CD14-positive monocyte (primary cell): Measurements from ENCODE around the gene OMD. TPM values are rescaled to one million over a fixed set of nuclear protein-coding genes. Genes with fewer than 3 reads are reported as not detected.

ENCODE experiments used
- DNase-seq, 3 donors: peaks; one replicate each; pipeline ENCODE4 v3.0.0-alpha.2; 2011 to 2022
- H2AFZ ChIP-seq: 2 replicates; pipeline ENCODE4 v1.6.0; 2012; ENCODE audit warnings: mild to moderate bottlenecking, low read depth, low read length, inconsistent platforms; ENCODE audit not compliant: insufficient read depth, poor library complexity, severe bottlenecking
- H3K27ac ChIP-seq, 2 donors: 1 replicate in 1 of 2; 2 replicates in 1 of 2; pipeline ENCODE4 v1.5.1; 2012 to 2013; ENCODE audit warnings: low read length in 2 of 2, control low read depth in 1 of 2, inconsistent platforms in 1 of 2, low read depth in 1 of 2, mild to moderate bottlenecking in 1 of 2
- H3K27me3 ChIP-seq, 2 donors: one replicate each; pipeline versions ENCODE4 v1.6.0 to v1.6.1; 2011 to 2013; ENCODE audit warnings: low read length in 2 of 2; ENCODE audit not compliant: control insufficient read depth in 2 of 2, insufficient read depth in 2 of 2
- H3K36me3 ChIP-seq, 2 donors: replicated peaks in 1 of 2; 1 replicate in 1 of 2; 2 replicates in 1 of 2; pipeline versions ENCODE4 v1.5.1 to v1.6.1; 2012 to 2013; ENCODE audit warnings: low read length in 2 of 2, control low read depth in 1 of 2, inconsistent platforms in 1 of 2, mild to moderate bottlenecking in 1 of 2; ENCODE audit not compliant: insufficient read depth in 2 of 2, control insufficient read depth in 1 of 2
- H3K4me1 ChIP-seq, 2 donors: 1 replicate in 1 of 2; 2 replicates in 1 of 2; pipeline versions ENCODE4 v1.5.1 to v1.6.1; 2012 to 2013; ENCODE audit warnings: low read length in 2 of 2, control low read depth in 1 of 2, inconsistent platforms in 1 of 2, mild to moderate bottlenecking in 1 of 2, moderate library complexity in 1 of 2; ENCODE audit not compliant: insufficient read depth in 2 of 2, control insufficient read depth in 1 of 2
- H3K4me2 ChIP-seq: replicated peaks from 2 replicates; pipeline ENCODE3; 2012; ENCODE audit warnings: low read length, moderate library complexity, mild to moderate bottlenecking; ENCODE audit not compliant: poor library complexity, severe bottlenecking; ENCODE audit errors: extremely low read depth
- H3K4me3 ChIP-seq, 3 experiments: fragments of 200-600 bp in 1 of 3; sonication (generic) in 1 of 3; replicated peaks in 1 of 3; 1 replicate in 2 of 3; 2 replicates in 1 of 3; pipeline ENCODE4 v1.5.1; 2011 to 2013; ENCODE audit warnings: low read length in 3 of 3, mild to moderate bottlenecking in 3 of 3, control low read depth in 2 of 3, low read depth in 2 of 3, inconsistent platforms in 1 of 3, moderate library complexity in 1 of 3
- H3K79me2 ChIP-seq: 2 replicates; pipeline ENCODE4 v1.6.0; 2012; ENCODE audit warnings: mild to moderate bottlenecking, control low read depth, inconsistent platforms, low read length, moderate library complexity; ENCODE audit not compliant: insufficient read depth
- H3K9ac ChIP-seq: 2 replicates; pipeline ENCODE4 v1.6.0; 2017; ENCODE audit warnings: low read length, mild to moderate bottlenecking; ENCODE audit not compliant: insufficient read depth, poor library complexity, severe bottlenecking
- H3K9me3 ChIP-seq, 2 donors: replicated peaks in 1 of 2; 1 replicate in 1 of 2; 2 replicates in 1 of 2; pipeline versions ENCODE4 v1.5.1 to v1.6.1; 2012 to 2013; ENCODE audit warnings: low read length in 2 of 2, control low read depth in 1 of 2; ENCODE audit not compliant: control insufficient read depth in 1 of 2, insufficient read depth in 1 of 2
- H4K20me1 ChIP-seq: 2 replicates; pipeline ENCODE4 v1.6.0; 2012; ENCODE audit warnings: mild to moderate bottlenecking, low read length, control low read depth, moderate library complexity; ENCODE audit not compliant: insufficient read depth
- H3K27ac Mint-ChIP-seq, 7 donors: one replicate each; pipeline ENCODE4 v1.8.0; 2020; ENCODE audit warnings: mild to moderate bottlenecking in 7 of 7, mixed read lengths in 7 of 7, moderate library complexity in 6 of 7, inconsistent platforms in 2 of 7
- H3K27me3 Mint-ChIP-seq, 3 donors: one replicate each; pipeline ENCODE4 v1.8.0; 2021 to 2022; ENCODE audit warnings: low read depth in 3 of 3, mild to moderate bottlenecking in 3 of 3, mixed read lengths in 3 of 3, moderate library complexity in 3 of 3, inconsistent platforms in 1 of 3
- H3K36me3 Mint-ChIP-seq, 2 donors: one replicate each; pipeline ENCODE4 v1.8.0; 2020; ENCODE audit warnings: mixed read lengths in 2 of 2, inconsistent platforms in 1 of 2, mild to moderate bottlenecking in 1 of 2
- H3K4me1 Mint-ChIP-seq: one replicate; pipeline ENCODE4 v1.8.0; 2020; ENCODE audit warnings: mild to moderate bottlenecking, mixed read lengths
- H3K4me3 Mint-ChIP-seq, 2 donors: one replicate each; pipeline ENCODE4 v1.8.0; 2020; ENCODE audit warnings: mild to moderate bottlenecking in 2 of 2, mixed read lengths in 2 of 2, moderate library complexity in 1 of 2
- H3K9me3 Mint-ChIP-seq, 7 donors: one replicate each; pipeline ENCODE4 v1.8.0; 2020 to 2022; ENCODE audit warnings: mixed read lengths in 7 of 7, mild to moderate bottlenecking in 6 of 7, moderate library complexity in 6 of 7, inconsistent platforms in 2 of 7
- WGBS: methylation state at CpG from one replicate; pipeline ENCODE4 v1.1.5; 2013; ENCODE audit warnings: missing lambda C conversion rate; ENCODE audit not compliant: insufficient coverage; 5-methylcytosine and 5-hydroxymethylcytosine counted together
- intact Hi-C, 2 donors: fragments of 100-400 bp; cut with micrococcal nuclease; formaldehyde crosslinking; loops; one replicate each; pipeline versions ENCODE4 v1.15.0 to v1.15.1; 2023
- polyA plus RNA-seq, 3 donors: library from polyadenylated mRNA; depleted of rRNA in 1 of 3; unstranded in 2 of 3; stranded (reverse) in 1 of 3; fragments of 300-500 nt in 2 of 3; fragments of >200 nt in 1 of 3; fragmentation: Illumina TruSeq in 2 of 3; gene quantifications; 1 replicate in 2 of 3; 2 replicates in 1 of 3; pipeline ENCODE4 v1.2.3, GENCODE V29; 2012 to 2021
- TF ChIP-seq, protein P1 (sequence below): fragments of 200-600 bp; IDR thresholded peaks from one replicate; pipeline ENCODE4 v1.8.0; 2022; ENCODE audit warnings: antibody characterized with exemption, mild to moderate bottlenecking

OMD gene
- polyA plus RNA-seq, 3 donors, result not detected

- Histone ChIP-seq H2AFZ (no peak overlapping the region), H3K4me3 (no peak overlapping the region), H3K9ac (no peak overlapping the region), H3K36me3 (no peaks in the 10 kb centered on the region), H3K79me2 (no peaks in the 10 kb centered on the region), H3K4me1 (no peaks in the 10 kb centered on the region), H3K27me3 (no peaks in the 10 kb centered on the region), H3K4me2 (no peak overlapping the region), H3K9me3 (no peaks in the 10 kb centered on the region), H3K27ac (no peak overlapping the region), H4K20me1 (no peaks in the 10 kb centered on the region)
- H3K27me3 Mint-ChIP-seq, result no peaks in the 10 kb centered on the region
- H3K27ac Mint-ChIP-seq, result no peak overlapping the region
- peaks cover 0 to 7% (median 3%) of the 10 kb centered on the region in 7 donors for H3K9me3 Mint-ChIP-seq
- H3K36me3 Mint-ChIP-seq, result peaks cover 6 to 7% of the 10 kb centered on the region in 2 donors
- no peaks in the 10 kb centered on the region for H3K4me1 Mint-ChIP-seq
- no peak for DNase-seq
- intact Hi-C loops, result no loop called here
- H3K4me3 Mint-ChIP-seq, result no peak overlapping the region
- TF ChIP-seq, protein P1, sequence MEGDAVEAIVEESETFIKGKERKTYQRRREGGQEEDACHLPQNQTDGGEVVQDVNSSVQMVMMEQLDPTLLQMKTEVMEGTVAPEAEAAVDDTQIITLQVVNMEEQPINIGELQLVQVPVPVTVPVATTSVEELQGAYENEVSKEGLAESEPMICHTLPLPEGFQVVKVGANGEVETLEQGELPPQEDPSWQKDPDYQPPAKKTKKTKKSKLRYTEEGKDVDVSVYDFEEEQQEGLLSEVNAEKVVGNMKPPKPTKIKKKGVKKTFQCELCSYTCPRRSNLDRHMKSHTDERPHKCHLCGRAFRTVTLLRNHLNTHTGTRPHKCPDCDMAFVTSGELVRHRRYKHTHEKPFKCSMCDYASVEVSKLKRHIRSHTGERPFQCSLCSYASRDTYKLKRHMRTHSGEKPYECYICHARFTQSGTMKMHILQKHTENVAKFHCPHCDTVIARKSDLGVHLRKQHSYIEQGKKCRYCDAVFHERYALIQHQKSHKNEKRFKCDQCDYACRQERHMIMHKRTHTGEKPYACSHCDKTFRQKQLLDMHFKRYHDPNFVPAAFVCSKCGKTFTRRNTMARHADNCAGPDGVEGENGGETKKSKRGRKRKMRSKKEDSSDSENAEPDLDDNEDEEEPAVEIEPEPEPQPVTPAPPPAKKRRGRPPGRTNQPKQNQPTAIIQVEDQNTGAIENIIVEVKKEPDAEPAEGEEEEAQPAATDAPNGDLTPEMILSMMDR, result no peak
- no CpG with 5 or more reads among the region's 2 CpGs for WGBS
Observed at GRCh38 chr9:92380603-92381002, 43.7 kb downstream of the OMD start.

GRCh38 chr9:92378865-92379560, 45.3 kb downstream of the OMD start:
- Histone ChIP-seq H3K79me2 (no peaks in the 10 kb centered on the region), H2AFZ (no peak overlapping the region), H3K9ac (no peak overlapping the region), H3K4me1 (no peaks in the 10 kb centered on the region), H3K27ac (no peak overlapping the region), H3K27me3 (no peaks in the 10 kb centered on the region), H3K4me3 (no peak overlapping the region), H3K9me3 (peaks cover 0 to 7% of the 10 kb centered on the region in 2 donors), H3K4me2 (no peak overlapping the region), H3K36me3 (no peaks in the 10 kb centered on the region), H4K20me1 (no peaks in the 10 kb centered on the region)
- TF ChIP-seq, protein P1, result no peak
- no CpG with 5 or more reads among the region's 7 CpGs for WGBS
- H3K27me3 Mint-ChIP-seq, result peaks cover 0 to 1% (median 0%) of the 10 kb centered on the region in 3 donors
- H3K36me3 Mint-ChIP-seq, result peaks cover 8 to 16% of the 10 kb centered on the region in 2 donors
- no peak overlapping the region for H3K4me3 Mint-ChIP-seq
- no peak overlapping the region for H3K27ac Mint-ChIP-seq
- H3K9me3 Mint-ChIP-seq, result peaks cover 3 to 18% (median 8%) of the 10 kb centered on the region in 7 donors
- intact Hi-C loops, result no loop called here
- DNase-seq, result no peak
- H3K4me1 Mint-ChIP-seq, result no peaks in the 10 kb centered on the region
